ENCODE measurements around the gene FBXO44. TPM values are rescaled to one million over a fixed set of nuclear protein-coding genes. Genes with fewer than 3 reads are reported as not detected.

FBXO44 gene
- total RNA-seq, 1 experiment from 2014 or later: 22.6 TPM

GRCh38 chr1:11671544-11672286, 17.0 kb downstream of the FBXO44 start:
- intact Hi-C loops (cut with micrococcal nuclease; ENCODE audit: unreplicated experiment): no loop called here
- H3K4me1 ChIP-seq: peaks cover 18% of the 10 kb centered on the region
- POLR2A ChIA-PET: no interaction called here
- H3K4me1 Mint-ChIP-seq (ENCODE audit: low read depth, unreplicated experiment): no peaks in the 10 kb centered on the region
- peak; percentile 45 to 78 for DNase-seq
- no peak overlapping the region for H3K27ac Mint-ChIP-seq (ENCODE audit: unreplicated experiment)
- H3K27me3 ChIP-seq (replicated peaks; ENCODE audit: control insufficient read depth, insufficient read depth, low read length): no peaks in the 10 kb centered on the region
- no peaks in the 10 kb centered on the region for H3K9me3 Mint-ChIP-seq (ENCODE audit: unreplicated experiment)
- TF ChIP-seq CTCF (IDR thresholded peaks at IDR 0.05; ENCODE audit: insufficient read depth in 1 of 2, low read depth in 1 of 2, low read length in 1 of 2, severe bottlenecking in 1 of 2, unreplicated experiment in 1 of 2): no peak
- CTCF ChIA-PET: no interaction called here
- peaks cover 15% of the 10 kb centered on the region for H3K36me3 Mint-ChIP-seq (ENCODE audit: insufficient read depth, unreplicated experiment)
- H3K4me3 Mint-ChIP-seq (ENCODE audit: unreplicated experiment): no peak overlapping the region
- BruUV-seq (replicated peaks): no TSS peak
- H3K9me3 ChIP-seq: no peaks in the 10 kb centered on the region
- H3K36me3 ChIP-seq (ENCODE audit: control insufficient read depth, insufficient read depth, low read length): peaks cover 1% of the 10 kb centered on the region; the same call in 1 of the 2 replicates
- H3K4me3 ChIP-seq (ENCODE audit: low read depth, low read length): no peak overlapping the region
- no peaks in the 10 kb centered on the region for H3K27me3 Mint-ChIP-seq (ENCODE audit: insufficient read depth, unreplicated experiment)

- CTCF ChIA-PET: interaction anchor here (0.6 kb wide), 1 partner anchor 37 kb away, joined by 6 read pairs; no protein-coding TSS in a partner anchor
- no TSS peak for BruUV-seq (replicated peaks)
- H3K36me3 ChIP-seq (ENCODE audit: control insufficient read depth, insufficient read depth, low read length): peaks cover 1% of the 10 kb centered on the region; the same call in 1 of the 2 replicates
Observed at GRCh38 chr1:11673089-11673769, 18.6 kb downstream of the FBXO44 start.

GRCh38 chr1:11674488-11674887, 19.8 kb downstream of the FBXO44 start:
- no TSS peak for BruUV-seq (replicated peaks)
- H3K4me3 ChIP-seq (ENCODE audit: low read depth, low read length): no peak overlapping the region
- ChIA-PET POLR2A (no interaction called here), CTCF (no interaction called here)
- intact Hi-C loops (cut with micrococcal nuclease; ENCODE audit: unreplicated experiment): no loop called here
- H3K4me1 Mint-ChIP-seq (ENCODE audit: low read depth, unreplicated experiment): no peaks in the 10 kb centered on the region
- no peak for TF ChIP-seq CTCF (IDR thresholded peaks at IDR 0.05; ENCODE audit: insufficient read depth in 1 of 2, low read depth in 1 of 2, low read length in 1 of 2, severe bottlenecking in 1 of 2, unreplicated experiment in 1 of 2)
- H3K9me3 ChIP-seq: no peaks in the 10 kb centered on the region
- H3K36me3 ChIP-seq (ENCODE audit: control insufficient read depth, insufficient read depth, low read length): peaks cover 1% of the 10 kb centered on the region; the same call in 1 of the 2 replicates
- H3K4me1 ChIP-seq: peaks cover 18% of the 10 kb centered on the region
- no peak overlapping the region for H3K4me3 Mint-ChIP-seq (ENCODE audit: unreplicated experiment)
- peaks cover 15% of the 10 kb centered on the region for H3K36me3 Mint-ChIP-seq (ENCODE audit: insufficient read depth, unreplicated experiment)
- DNase-seq: no peak
- H3K9me3 Mint-ChIP-seq (ENCODE audit: unreplicated experiment): no peaks in the 10 kb centered on the region
- no peak overlapping the region for H3K27ac Mint-ChIP-seq (ENCODE audit: unreplicated experiment)
- no peaks in the 10 kb centered on the region for H3K27me3 Mint-ChIP-seq (ENCODE audit: insufficient read depth, unreplicated experiment)
- H3K27me3 ChIP-seq (replicated peaks; ENCODE audit: control insufficient read depth, insufficient read depth, low read length): no peaks in the 10 kb centered on the region

More at GRCh38 chr1:11673089-11673769, 18.6 kb downstream of the FBXO44 start:
- intact Hi-C loops (cut with micrococcal nuclease; ENCODE audit: unreplicated experiment): no loop called here
- H3K27me3 ChIP-seq (replicated peaks; ENCODE audit: control insufficient read depth, insufficient read depth, low read length): no peaks in the 10 kb centered on the region
- POLR2A ChIA-PET: no interaction called here
- H3K9me3 ChIP-seq: no peaks in the 10 kb centered on the region
- no peak overlapping the region for H3K4me3 ChIP-seq (ENCODE audit: low read depth, low read length)
- TF ChIP-seq CTCF (IDR thresholded peaks at IDR 0.05; ENCODE audit: insufficient read depth in 1 of 2, low read depth in 1 of 2, low read length in 1 of 2, severe bottlenecking in 1 of 2, unreplicated experiment in 1 of 2): no peak
- no peaks in the 10 kb centered on the region for H3K4me1 Mint-ChIP-seq (ENCODE audit: low read depth, unreplicated experiment)
- DNase-seq: no peak
- H3K9me3 Mint-ChIP-seq (ENCODE audit: unreplicated experiment): no peaks in the 10 kb centered on the region
- H3K27ac Mint-ChIP-seq (ENCODE audit: unreplicated experiment): no peak overlapping the region
- peaks cover 15% of the 10 kb centered on the region for H3K36me3 Mint-ChIP-seq (ENCODE audit: insufficient read depth, unreplicated experiment)
- H3K4me1 ChIP-seq: peaks cover 18% of the 10 kb centered on the region
- no peak overlapping the region for H3K4me3 Mint-ChIP-seq (ENCODE audit: unreplicated experiment)
- no peaks in the 10 kb centered on the region for H3K27me3 Mint-ChIP-seq (ENCODE audit: insufficient read depth, unreplicated experiment)
